Naive B cell (primary cell): Measurements from ENCODE around the gene SLC5A7. TPM values are rescaled to one million over a fixed set of nuclear protein-coding genes. Genes with fewer than 3 reads are reported as not detected.

Experiments used
- ATAC-seq, 2 donors: fragments of 150-1000 bp; cut with Tn5 transposase; 2 replicates each; pipeline ENCODE4 v1.10.0; 2021; ENCODE audit warnings: low read depth in 2 of 2, mild to moderate bottlenecking in 2 of 2, moderate library complexity in 2 of 2
- DNase-seq: peaks from one replicate; pipeline ENCODE4 v3.0.0; 2022
- H3K27ac Mint-ChIP-seq, 6 donors: one replicate each; pipeline ENCODE4 v1.8.0; 2020 to 2022; ENCODE audit warnings: mild to moderate bottlenecking in 6 of 6, mixed read lengths in 6 of 6, moderate library complexity in 5 of 6, inconsistent platforms in 2 of 6
- H3K27me3 Mint-ChIP-seq, 3 donors: one replicate each; pipeline ENCODE4 v1.8.0; 2021 to 2022; ENCODE audit warnings: mixed read lengths in 3 of 3, mild to moderate bottlenecking in 1 of 3
- H3K36me3 Mint-ChIP-seq, 2 donors: one replicate each; pipeline ENCODE4 v1.8.0; 2020 to 2022; ENCODE audit warnings: mixed read lengths in 2 of 2, inconsistent platforms in 1 of 2, mild to moderate bottlenecking in 1 of 2
- H3K4me1 Mint-ChIP-seq, 3 donors: one replicate each; pipeline ENCODE4 v1.8.0; 2020 to 2022; ENCODE audit warnings: mixed read lengths in 3 of 3, inconsistent platforms in 1 of 3, mild to moderate bottlenecking in 1 of 3, moderate library complexity in 1 of 3
- H3K4me3 Mint-ChIP-seq, 8 donors: one replicate each; pipeline ENCODE4 v1.8.0; 2020 to 2022; ENCODE audit warnings: mild to moderate bottlenecking in 8 of 8, mixed read lengths in 8 of 8, moderate library complexity in 8 of 8, inconsistent platforms in 2 of 8
- H3K9me3 Mint-ChIP-seq, 7 donors: one replicate each; pipeline ENCODE4 v1.8.0; 2020 to 2022; ENCODE audit warnings: mixed read lengths in 7 of 7, mild to moderate bottlenecking in 5 of 7, inconsistent platforms in 2 of 7, moderate library complexity in 1 of 7
- polyA plus RNA-seq, 6 donors: library from polyadenylated mRNA; unstranded; fragments of 300-500 nt; fragmentation: Illumina TruSeq; gene quantifications; one replicate each; pipeline ENCODE4 v1.2.3, GENCODE V29; 2021; ENCODE audit warnings: low read depth in 6 of 6

Gene SLC5A7
- polyA plus RNA-seq, 6 donors from 2014 or later: not detected

DNA sequence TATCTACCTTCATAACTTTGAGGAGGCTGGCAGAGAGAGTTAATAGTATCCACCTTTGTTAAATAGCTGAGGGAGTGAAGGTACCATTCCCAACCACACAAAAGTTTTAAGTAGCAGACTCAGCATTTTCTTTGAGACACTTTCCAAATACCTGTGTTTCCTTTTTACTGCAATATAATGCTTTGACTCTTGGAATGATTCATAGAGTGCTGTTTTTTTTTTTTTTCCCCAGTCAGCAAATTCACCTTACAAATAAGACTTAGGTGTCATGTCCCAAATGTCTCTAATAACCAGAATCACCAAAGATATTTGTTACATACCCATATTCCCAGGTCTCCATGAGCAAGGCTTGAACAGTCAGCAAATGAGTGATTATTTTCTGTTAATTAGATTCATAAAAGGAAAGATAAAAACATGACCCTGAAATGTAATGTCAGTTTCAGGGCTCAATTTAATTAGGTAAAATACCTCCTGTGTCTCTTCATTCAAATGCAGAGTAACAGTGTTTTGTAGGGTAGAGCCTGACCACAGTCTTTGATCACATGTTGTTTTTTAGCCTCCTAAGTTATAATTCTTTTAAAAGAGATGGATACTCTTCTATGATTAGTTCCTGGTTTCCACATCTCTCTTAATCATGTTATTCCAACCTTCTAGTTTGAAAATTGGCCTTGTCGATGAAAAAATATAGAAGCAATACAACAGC, 39.9 kb downstream of the SLC5A7 start:
- no peaks in the 10 kb centered on the region for H3K27me3 Mint-ChIP-seq
- H3K27ac Mint-ChIP-seq: no peak overlapping the region
- no peaks in the 10 kb centered on the region for H3K4me1 Mint-ChIP-seq
- no peak overlapping the region for H3K4me3 Mint-ChIP-seq
- no peaks in the 10 kb centered on the region for H3K9me3 Mint-ChIP-seq
- no peak for DNase-seq
- ATAC-seq: no peak
- no peaks in the 10 kb centered on the region for H3K36me3 Mint-ChIP-seq

DNA sequence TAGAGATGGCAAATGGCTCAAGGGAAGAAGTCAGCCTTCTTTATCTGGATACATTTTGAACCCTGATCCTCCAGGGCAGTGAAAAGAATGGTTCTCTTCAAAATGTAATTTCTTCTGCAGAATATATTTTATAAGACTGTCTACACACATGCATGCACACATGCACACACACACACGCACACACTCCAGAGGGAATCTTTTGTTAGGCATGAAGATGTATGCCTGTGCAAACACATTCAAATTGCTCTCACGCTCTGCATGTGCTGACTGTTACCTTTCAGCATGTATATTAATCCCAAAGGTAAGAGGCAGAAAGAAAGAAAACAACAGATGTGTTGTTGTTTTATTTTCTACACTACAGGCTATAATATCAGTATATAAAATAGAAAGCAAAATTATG, 43.2 kb downstream of the SLC5A7 start:
- Mint-ChIP-seq H3K4me1 (no peaks in the 10 kb centered on the region), H3K9me3 (peaks cover 0 to 9% (median 1%) of the 10 kb centered on the region in 7 donors), H3K36me3 (no peaks in the 10 kb centered on the region), H3K4me3 (no peak overlapping the region), H3K27me3 (no peaks in the 10 kb centered on the region), H3K27ac (no peak overlapping the region)
- no peak for ATAC-seq
- DNase-seq: no peak

DNA sequence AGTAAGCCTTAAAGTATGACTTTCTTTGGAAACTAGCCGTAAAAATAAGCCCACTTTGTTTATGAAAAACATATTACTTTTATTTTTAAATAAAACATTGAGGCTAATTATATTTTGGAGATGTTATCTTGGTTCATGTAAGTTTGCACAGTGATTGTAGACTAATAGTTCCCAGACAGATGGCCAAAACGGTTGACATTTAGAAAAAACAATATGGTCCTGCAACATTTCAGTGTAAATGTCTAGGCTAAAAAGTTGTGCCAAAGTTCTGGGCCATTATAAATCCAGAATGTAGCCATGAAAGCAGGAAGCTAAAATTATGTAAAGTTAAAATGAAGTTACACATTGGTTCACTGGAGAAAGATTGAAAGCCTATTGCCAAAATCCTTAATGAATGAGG, 43.6 kb downstream of the SLC5A7 start:
- DNase-seq (no peak), ATAC-seq (no peak)
- H3K36me3 Mint-ChIP-seq: no peaks in the 10 kb centered on the region
- no peaks in the 10 kb centered on the region for H3K27me3 Mint-ChIP-seq
- H3K4me1 Mint-ChIP-seq: no peaks in the 10 kb centered on the region
- peaks cover 0 to 9% (median 1%) of the 10 kb centered on the region in 7 donors for H3K9me3 Mint-ChIP-seq
- no peak overlapping the region for H3K4me3 Mint-ChIP-seq
- H3K27ac Mint-ChIP-seq: no peak overlapping the region

DNA sequence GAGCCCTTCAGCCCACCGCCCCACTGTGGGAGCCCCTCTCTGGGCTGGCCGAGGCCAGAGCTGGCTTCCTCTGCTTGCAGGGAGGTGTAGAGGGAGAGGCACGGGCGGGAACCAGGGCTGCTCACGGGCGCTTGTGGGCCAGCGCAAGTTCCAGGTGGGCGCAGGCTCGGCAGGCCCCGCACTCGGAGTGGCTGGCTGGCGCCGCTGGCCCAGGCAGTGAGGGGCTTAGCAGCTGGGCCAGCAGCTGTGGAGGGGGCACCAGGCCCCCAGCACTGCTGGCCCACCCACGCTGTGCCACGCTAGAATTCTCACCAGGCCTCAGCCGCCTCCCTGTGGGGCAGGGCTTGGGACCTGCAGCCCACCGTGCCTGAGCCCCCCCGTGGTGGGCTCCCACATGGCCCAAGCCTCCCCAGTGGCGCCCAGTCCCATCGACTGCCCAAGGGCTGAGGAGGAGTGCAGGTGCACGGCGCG, 45.2 kb downstream of the SLC5A7 start:
- Mint-ChIP-seq H3K27ac (no peak overlapping the region), H3K27me3 (no peaks in the 10 kb centered on the region), H3K4me1 (no peaks in the 10 kb centered on the region), H3K4me3 (no peak overlapping the region), H3K9me3 (peaks cover 0 to 9% (median 1%) of the 10 kb centered on the region in 7 donors), H3K36me3 (no peaks in the 10 kb centered on the region)
- DNase-seq (no peak), ATAC-seq (no peak)

DNA sequence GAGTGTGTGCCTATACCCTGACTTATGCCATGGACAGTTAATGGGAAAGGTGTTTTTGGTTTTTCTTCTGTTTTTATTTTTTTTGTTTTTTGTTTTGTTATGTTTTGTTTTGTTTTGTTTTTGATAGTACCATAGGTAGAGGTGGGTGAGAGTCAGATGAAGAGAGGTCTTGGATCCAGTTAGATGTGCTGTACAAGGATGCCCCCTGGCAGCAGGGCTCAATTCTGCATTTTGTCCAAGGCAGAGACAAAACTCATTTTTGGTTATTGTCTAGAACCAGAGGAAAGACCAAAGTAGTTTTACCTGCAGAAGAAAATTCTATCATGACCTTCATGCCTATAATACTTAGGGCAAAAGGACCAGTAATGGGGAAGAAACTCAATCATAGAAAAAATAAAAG, 48.5 kb downstream of the SLC5A7 start:
- peak overlapping the region in 2 of 6 donors; percentile 29 to 45 for H3K27ac Mint-ChIP-seq
- H3K4me3 Mint-ChIP-seq: no peak overlapping the region
- H3K4me1 Mint-ChIP-seq: no peaks in the 10 kb centered on the region
- DNase-seq (no peak), ATAC-seq (no peak)
- peaks cover 0 to 14% (median 4%) of the 10 kb centered on the region in 7 donors for H3K9me3 Mint-ChIP-seq
- H3K27me3 Mint-ChIP-seq: peaks cover 0 to 4% (median 0%) of the 10 kb centered on the region in 3 donors
- no peaks in the 10 kb centered on the region for H3K36me3 Mint-ChIP-seq

DNA sequence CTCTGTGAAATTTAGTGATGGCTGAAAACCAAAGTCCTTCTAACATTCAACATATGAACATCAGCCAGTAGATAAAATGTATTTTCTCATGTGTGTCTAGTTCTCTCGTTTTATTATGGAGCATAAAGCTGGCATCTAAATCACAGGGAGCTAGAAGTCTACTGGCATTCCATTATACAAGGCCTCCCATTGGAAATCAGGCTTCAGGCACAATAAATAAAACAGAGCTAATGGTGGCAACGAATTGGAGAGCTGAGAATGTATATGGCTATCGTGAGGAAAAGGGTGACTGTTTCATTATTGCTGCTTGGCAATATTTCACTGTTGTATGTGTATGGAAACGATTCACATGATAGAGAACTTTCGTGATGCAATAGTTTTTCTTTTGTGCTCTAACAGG, 62.4 kb downstream of the SLC5A7 start:
- Mint-ChIP-seq H3K4me3 (no peak overlapping the region), H3K4me1 (no peaks in the 10 kb centered on the region), H3K27ac (no peak overlapping the region), H3K36me3 (no peaks in the 10 kb centered on the region), H3K27me3 (no peaks in the 10 kb centered on the region), H3K9me3 (peaks cover 0 to 9% (median 7%) of the 10 kb centered on the region in 7 donors)
- DNase-seq: no peak
- ATAC-seq: no peak

DNA sequence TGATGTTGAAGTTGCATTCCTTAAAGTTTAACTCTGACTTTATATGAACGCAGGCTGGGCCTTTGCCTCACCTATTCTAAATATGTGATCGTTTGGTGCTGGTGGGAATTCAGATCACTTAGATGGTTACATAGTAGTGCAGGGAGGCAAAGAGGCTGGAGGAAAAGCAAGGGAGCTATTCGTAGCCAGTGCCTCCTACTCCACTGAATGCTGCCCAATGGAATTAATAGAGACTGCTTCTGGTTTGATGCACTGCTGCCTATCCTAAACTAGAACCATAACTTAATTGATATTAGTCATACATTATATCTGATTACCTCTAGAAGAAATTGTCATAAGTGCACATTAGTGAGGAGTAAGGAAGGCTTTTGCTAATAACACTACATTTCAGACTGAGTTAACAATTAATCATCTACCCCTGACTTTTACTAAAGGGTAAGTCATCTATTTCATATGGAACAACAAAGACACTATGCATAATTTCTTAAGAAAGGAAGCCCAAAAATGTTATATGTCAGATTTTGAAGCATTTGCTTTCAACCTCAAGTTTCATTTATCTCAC, 72.3 kb downstream of the SLC5A7 start:
- Mint-ChIP-seq H3K9me3 (peaks cover 0 to 4% (median 0%) of the 10 kb centered on the region in 7 donors), H3K27ac (no peak overlapping the region), H3K4me3 (no peak overlapping the region), H3K4me1 (no peaks in the 10 kb centered on the region), H3K27me3 (no peaks in the 10 kb centered on the region), H3K36me3 (no peaks in the 10 kb centered on the region)
- DNase-seq (no peak), ATAC-seq (no peak)

DNA sequence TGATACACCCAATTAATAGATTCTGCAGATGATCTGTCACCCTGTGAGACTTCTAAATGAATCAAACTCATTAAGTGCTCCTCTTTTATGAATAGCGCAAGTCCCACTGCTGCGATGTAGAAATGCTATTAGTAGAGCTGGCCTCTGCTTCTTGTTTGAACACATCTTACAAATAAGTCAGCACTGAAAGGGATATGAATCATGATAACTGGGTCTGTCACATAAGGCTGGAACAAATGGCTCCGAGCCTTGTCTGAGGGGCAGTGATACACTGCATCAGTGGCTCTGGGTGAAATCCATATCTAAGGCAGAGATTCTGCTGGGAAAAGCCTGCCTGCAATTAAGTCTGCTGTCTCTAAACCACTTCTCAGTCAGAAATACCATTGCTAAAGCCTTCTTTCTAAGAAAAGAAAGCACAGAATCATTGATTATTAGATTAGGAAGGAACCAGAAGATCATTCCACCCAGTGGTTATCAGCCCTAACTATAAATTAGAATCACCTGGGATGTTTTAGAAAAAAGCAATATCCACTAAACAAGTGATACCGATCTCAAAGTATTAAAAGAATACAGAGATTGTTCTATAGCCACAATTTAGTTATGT, 75.2 kb downstream of the SLC5A7 start:
- ATAC-seq: no peak
- H3K4me1 Mint-ChIP-seq: no peaks in the 10 kb centered on the region
- peaks cover 0 to 2% (median 0%) of the 10 kb centered on the region in 7 donors for H3K9me3 Mint-ChIP-seq
- no peak overlapping the region for H3K4me3 Mint-ChIP-seq
- H3K27ac Mint-ChIP-seq: no peak overlapping the region
- H3K27me3 Mint-ChIP-seq: no peaks in the 10 kb centered on the region
- peaks cover 0 to 4% of the 10 kb centered on the region in 2 donors for H3K36me3 Mint-ChIP-seq
- DNase-seq: no peak

Other genes starting within 250 kb of the SLC5A7 start
- not detected for gene RGPD4, start 159.6 kb upstream of the SLC5A7 start, polyA plus RNA-seq